Measurements from ENCODE around the gene SOWAHB. TPM values are rescaled to one million over a fixed set of nuclear protein-coding genes. Genes with fewer than 3 reads are reported as not detected.

The SOWAHB gene, protein sequence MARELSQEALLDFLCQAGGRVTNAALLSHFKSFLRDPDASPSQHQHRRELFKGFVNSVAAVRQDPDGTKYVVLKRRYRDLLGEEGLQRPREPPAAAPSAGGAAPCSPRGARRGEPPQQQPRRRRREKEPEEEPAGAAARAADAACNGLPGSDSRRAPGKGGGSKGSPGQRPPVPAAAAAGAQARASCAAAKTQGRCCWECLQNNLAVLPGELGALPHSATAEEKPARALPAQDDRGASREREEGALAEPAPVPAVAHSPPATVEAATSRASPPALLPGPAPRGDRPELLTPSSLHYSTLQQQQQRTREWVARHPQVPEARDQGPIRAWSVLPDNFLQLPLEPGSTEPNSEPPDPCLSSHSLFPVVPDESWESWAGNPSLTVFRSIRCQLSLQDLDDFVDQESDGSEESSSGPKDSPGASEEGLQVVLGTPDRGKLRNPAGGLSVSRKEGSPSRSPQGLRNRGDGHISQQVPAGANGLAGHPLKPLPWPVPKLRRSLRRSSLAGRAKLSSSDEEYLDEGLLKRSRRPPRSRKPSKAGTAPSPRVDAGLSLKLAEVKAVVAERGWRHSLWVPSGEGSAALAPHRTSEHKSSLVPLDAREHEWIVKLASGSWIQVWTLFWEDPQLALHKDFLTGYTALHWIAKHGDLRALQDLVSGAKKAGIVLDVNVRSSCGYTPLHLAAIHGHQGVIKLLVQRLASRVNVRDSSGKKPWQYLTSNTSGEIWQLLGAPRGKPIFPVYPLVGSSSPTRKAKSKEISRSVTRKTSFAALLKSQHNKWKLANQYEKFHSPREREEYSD
- total RNA-seq (under 1 TPM in 2 of 9 donors, not detected in 7; 0.07 to 0.21 TPM), polyA plus RNA-seq (not detected)
- long read RNA-seq, donor 1, result 0 reads
- long read RNA-seq, donor 2, result 0 reads
- long read RNA-seq, donor 3, result 0 reads

DNA sequence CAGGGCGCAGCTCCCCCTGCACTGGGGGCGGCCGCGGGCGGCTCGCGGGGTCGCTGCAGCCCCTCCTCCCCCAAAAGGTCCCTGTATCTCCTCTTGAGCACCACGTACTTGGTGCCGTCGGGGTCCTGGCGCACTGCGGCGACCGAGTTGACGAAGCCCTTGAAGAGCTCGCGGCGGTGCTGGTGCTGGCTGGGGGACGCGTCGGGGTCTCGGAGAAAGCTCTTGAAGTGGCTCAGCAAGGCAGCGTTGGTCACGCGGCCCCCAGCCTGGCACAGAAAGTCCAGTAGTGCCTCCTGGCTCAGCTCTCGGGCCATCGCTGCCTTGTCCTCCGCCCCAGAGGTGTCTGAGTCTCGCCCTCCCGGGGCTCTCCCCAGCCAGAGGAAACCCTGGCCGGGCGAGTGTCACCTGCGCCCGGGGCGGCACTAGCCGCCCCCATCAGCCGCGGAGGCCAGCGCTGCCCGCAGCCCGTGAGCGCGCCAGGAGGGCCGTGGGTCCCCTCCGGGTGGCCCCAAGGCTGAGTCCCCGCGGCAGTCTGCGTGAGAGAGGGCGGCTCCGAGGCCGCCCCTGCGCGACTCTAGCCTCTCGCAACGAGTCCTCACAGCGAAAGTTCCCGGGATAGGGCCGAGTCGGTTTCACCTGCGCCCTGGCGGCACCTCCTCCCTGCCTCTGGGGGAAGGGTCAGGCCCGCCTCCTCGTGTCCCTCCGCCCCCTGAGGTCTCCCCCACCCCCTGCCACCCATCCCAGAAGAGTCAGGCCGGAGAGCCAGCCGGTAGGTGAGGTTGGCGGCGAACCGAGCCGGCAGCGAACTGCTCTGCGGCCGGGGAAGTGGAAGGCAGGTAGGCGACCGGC is at the start of gene SOWAHB:
Gene SOWAHB, minus strand, starts transcription at position 609 of the 849 bp plus-strand sequence. Its CDS starts 295 bp downstream, at position 314.
- peaks cover 0 to 20% (median 10%) of the 10 kb centered on the region in 12 donors for H3K4me1 ChIP-seq
- 3 to 13% (median 4%) methylated on average over 18 to 76 of the region's 76 CpGs for WGBS, 4 donors
- H3K36me3 ChIP-seq, result no peaks in the 10 kb centered on the region
- TF ChIP-seq POLR2A (IDR thresholded peaks at IDR 0.05), result no peak
- no peak for TF ChIP-seq CTCF (IDR thresholded peaks at IDR 0.05)
- ATAC-seq, result peak in 2 of 4 donors; percentile 55 to 68
- DNase-seq, result peak in 1 of 5 donors; percentile 63
- peak within 1 kb of the TSS; percentile 32 to 57 (median 50) for H3K4me3 ChIP-seq
- no peaks in the 10 kb centered on the region for H3K9me3 ChIP-seq
- intact Hi-C loops (cut with DNase I), result no loop called here
- peaks cover 9 to 61% (median 36%) of the 10 kb centered on the region in 9 donors for H3K27me3 ChIP-seq
- no peak within 1 kb of the TSS for H3K27ac ChIP-seq

- no peaks in the 10 kb centered on the region for H3K27me3 ChIP-seq
- peaks cover 0 to 33% (median 21%) of the 10 kb centered on the region in 12 donors for H3K4me1 ChIP-seq
- WGBS, 4 donors, result 87 to 90% (median 88%) methylated on average over 2 of the region's 2 CpGs
- no peaks in the 10 kb centered on the region for H3K36me3 ChIP-seq
- no peaks in the 10 kb centered on the region for H3K9me3 ChIP-seq
- no peak for DNase-seq
- no peak overlapping the region for H3K27ac ChIP-seq
- H3K4me3 ChIP-seq, result no peak overlapping the region
- ATAC-seq, result no peak
- TF ChIP-seq POLR2A (IDR thresholded peaks at IDR 0.05) (no peak), CTCF (IDR thresholded peaks at IDR 0.05) (peak in 1 of 12 donors; percentile 10)
- intact Hi-C loops (cut with DNase I), result loop anchor here in 4 of 10 donors (5.0 to 10.0 kb wide), 6 partner anchors 97 to 435 kb away; partner anchors contain the start of gene CCNG2 (in 1 of the 4)
Observed at GRCh38 chr4:76947369-76947768, 49.4 kb upstream of the SOWAHB start.

- intact Hi-C loops (cut with DNase I), result loop anchor here in 3 of 10 donors (10.0 kb wide), 3 partner anchors 101 to 129 kb away; no protein-coding TSS in a partner anchor
- H3K36me3 ChIP-seq, result peaks cover 0 to 3% (median 0%) of the 10 kb centered on the region in 9 donors
- WGBS, 4 donors, result 33 to 61% (median 47%) methylated on average over 1 of the region's 1 CpG
- no peaks in the 10 kb centered on the region for H3K27me3 ChIP-seq
- no peak overlapping the region for H3K27ac ChIP-seq
- TF ChIP-seq CTCF (IDR thresholded peaks at IDR 0.05) (no peak), POLR2A (IDR thresholded peaks at IDR 0.05) (no peak)
- peaks cover 0 to 8% (median 0%) of the 10 kb centered on the region in 12 donors for H3K9me3 ChIP-seq
- DNase-seq (peak in 3 of 5 donors; percentile 36 to 67 (median 38)), ATAC-seq (peak in 2 of 4 donors; percentile 29 to 33)
- H3K4me1 ChIP-seq, result peaks cover 0 to 19% (median 12%) of the 10 kb centered on the region in 12 donors
- H3K4me3 ChIP-seq, result no peak overlapping the region
Observed at GRCh38 chr4:76943790-76944189, 45.8 kb upstream of the SOWAHB start.
